Vagina (tissue), 1 donor: ENCODE results near the gene SULT2B1. TPM values are rescaled to one million over a fixed set of nuclear protein-coding genes. Genes with fewer than 3 reads are reported as not detected.

Experiments
- total RNA-seq: library from RNA; depleted of rRNA; stranded (reverse); fragments of >200 nt; gene quantifications from one replicate; pipeline ENCODE4 v1.2.3, GENCODE V29; 2016

The SULT2B1 gene
- total RNA-seq, 1 donor from 2014 or later = 43.0 TPM

Other genes starting within 250 kb of the SULT2B1 start
- 55.2 TPM for gene EMP3, start 226.6 kb upstream of the SULT2B1 start, total RNA-seq
- 3.2 TPM for gene TMEM143, start 188.2 kb upstream of the SULT2B1 start, total RNA-seq
- gene SYNGR4, start 187.8 kb upstream of the SULT2B1 start, total RNA-seq = not detected
- 90.8 TPM for gene KDELR1, start 160.6 kb upstream of the SULT2B1 start, total RNA-seq
- not detected for gene GRIN2D, start 158.5 kb upstream of the SULT2B1 start, total RNA-seq
- 20.4 TPM for gene GRWD1, start 106.2 kb upstream of the SULT2B1 start, total RNA-seq
- 3.7 TPM for gene KCNJ14, start 96.6 kb upstream of the SULT2B1 start, total RNA-seq
- gene CYTH2, start 82.8 kb upstream of the SULT2B1 start, total RNA-seq = 87.2 TPM
- 1.7 TPM for gene LMTK3, start 40.3 kb upstream of the SULT2B1 start, total RNA-seq
- gene SPACA4, start 54.6 kb downstream of the SULT2B1 start, total RNA-seq = 3.9 TPM
- 3.2 TPM for gene FAM83E, start 62.9 kb downstream of the SULT2B1 start, total RNA-seq
- 2,346 TPM for gene RPL18, start 67.0 kb downstream of the SULT2B1 start, total RNA-seq
- 19.9 TPM for gene SPHK2, start 67.3 kb downstream of the SULT2B1 start, total RNA-seq
- gene DBP, start 85.2 kb downstream of the SULT2B1 start, total RNA-seq = 4.9 TPM
- gene CA11, start 94.0 kb downstream of the SULT2B1 start, total RNA-seq = 7.9 TPM
- 0.98 TPM for gene NTN5, start 120.8 kb downstream of the SULT2B1 start, total RNA-seq
- gene FUT2, start 143.8 kb downstream of the SULT2B1 start, total RNA-seq = 6.1 TPM
- gene MAMSTR, start 167.6 kb downstream of the SULT2B1 start, total RNA-seq = 3.4 TPM
- 31.2 TPM for gene RASIP1, start 188.4 kb downstream of the SULT2B1 start, total RNA-seq
- 2.2 TPM for gene IZUMO1, start 194.7 kb downstream of the SULT2B1 start, total RNA-seq
- 6.4 TPM for gene FUT1, start 200.5 kb downstream of the SULT2B1 start, total RNA-seq
- gene FGF21, start 203.4 kb downstream of the SULT2B1 start, total RNA-seq = not detected